Testis (tissue), 3 donors: ENCODE results near the gene PRELP. TPM values are rescaled to one million over a fixed set of nuclear protein-coding genes. Genes with fewer than 3 reads are reported as not detected.

Experiments
- DNase-seq: peaks from one replicate; pipeline ENCODE4 v3.0.0-alpha.2; 2019
- H3K27ac ChIP-seq, 2 donors: fragments of 200-600 bp; sonication (generic); one replicate each; pipeline ENCODE4 v1.5.1; 2019
- H3K27me3 ChIP-seq: fragments of 200-600 bp; sonication (generic); one replicate; pipeline ENCODE4 v1.5.1; 2019
- H3K36me3 ChIP-seq: fragments of 200-600 bp; sonication (generic); one replicate; pipeline ENCODE4 v1.5.1; 2017; ENCODE audit warnings: low read depth; ENCODE audit errors: missing control alignments
- H3K4me1 ChIP-seq: fragments of 200-600 bp; sonication (generic); one replicate; pipeline ENCODE4 v1.5.1; 2019
- H3K4me3 ChIP-seq, 2 donors: fragments of 200-600 bp; sonication (generic); one replicate each; pipeline ENCODE4 v1.5.1; 2017 to 2019
- H3K9me3 ChIP-seq: fragments of 200-600 bp; sonication (generic); one replicate; pipeline ENCODE4 v1.5.1; 2017
- CTCF ChIP-seq, 3 experiments: fragments of 450-650 bp in 2 of 3; fragments of 200-600 bp in 1 of 3; sonication (generic) in 1 of 3; IDR thresholded peaks; one replicate each; pipeline ENCODE4 v1.5.1; 2016 to 2019; ENCODE audit warnings: antibody characterized with exemption in 3 of 3, mild to moderate bottlenecking in 2 of 3, moderate library complexity in 1 of 3
- POLR2A ChIP-seq: fragments of 450-650 bp; IDR thresholded peaks from one replicate; pipeline ENCODE4 v1.6.1; 2017; ENCODE audit warnings: antibody characterized with exemption, mild to moderate bottlenecking, moderate library complexity
- WGBS, 2 donors: methylation state at CpG; one replicate each; pipeline ENCODE4 v1.1.5; 2018; 5-methylcytosine and 5-hydroxymethylcytosine counted together
- intact Hi-C: fragments of 100-400 bp; cut with DNase I; formaldehyde crosslinking; loops from one replicate; pipeline ENCODE4 v1.15.1; 2023; ENCODE audit warnings: low total_unique reads
- polyA plus RNA-seq: library from polyadenylated mRNA; stranded (reverse); fragments of 350-450 nt; fragmentation: Illumina TruSeq; extraction: RNeasy Lipid Tissue Mini Kit (QIAGEN cat#74804); gene quantifications from one replicate; pipeline ENCODE4 v1.2.3, GENCODE V29; 2014; ENCODE audit warnings: low read depth, low replicate concordance; ENCODE audit not compliant: insufficient read depth
- total RNA-seq, 2 donors: library from RNA; depleted of rRNA; stranded (reverse); fragments of >200 nt; gene quantifications; one replicate each; pipeline ENCODE4 v1.2.3, GENCODE V29; 2016

Gene PRELP
- total and polyA plus RNA-seq, 3 donors from 2014 or later: 9.6 to 26.5 (median 10.0) TPM

- no peak overlapping the region for H3K4me3 ChIP-seq
- H3K27ac ChIP-seq: peak overlapping the region in 1 of 2 donors; percentile 41
- no peaks in the 10 kb centered on the region for H3K9me3 ChIP-seq
- no peak for TF ChIP-seq CTCF (IDR thresholded peaks at IDR 0.05)
- 37 to 44% methylated on average over 3 of the region's 3 CpGs for WGBS, 2 donors
- H3K4me1 ChIP-seq: peaks cover 5% of the 10 kb centered on the region
- H3K27me3 ChIP-seq: no peaks in the 10 kb centered on the region
- DNase-seq: peak; percentile 74
- no peaks in the 10 kb centered on the region for H3K36me3 ChIP-seq
- intact Hi-C loops: no loop called here
Measured at GRCh38 chr1:203534526-203534925, 58.9 kb downstream of the PRELP start.

- no peaks in the 10 kb centered on the region for H3K36me3 ChIP-seq
- H3K4me3 ChIP-seq: no peak overlapping the region
- no peaks in the 10 kb centered on the region for H3K27me3 ChIP-seq
- no peaks in the 10 kb centered on the region for H3K9me3 ChIP-seq
- no peaks in the 10 kb centered on the region for H3K4me1 ChIP-seq
- no peak for DNase-seq
- TF ChIP-seq POLR2A (no peak), CTCF (IDR thresholded peaks at IDR 0.05) (no peak)
- intact Hi-C loops: no loop called here
- WGBS, 2 donors: 87 to 94% methylated on average over 2 of the region's 2 CpGs
- H3K27ac ChIP-seq: no peak overlapping the region
Measured at GRCh38 chr1:203536575-203536974, 61.0 kb downstream of the PRELP start.

GRCh38 chr1:203536980-203537455 is 61.4 kb downstream of the PRELP start:
- Histone ChIP-seq H3K4me3 (no peak overlapping the region), H3K4me1 (no peaks in the 10 kb centered on the region), H3K9me3 (no peaks in the 10 kb centered on the region), H3K27me3 (no peaks in the 10 kb centered on the region), H3K36me3 (no peaks in the 10 kb centered on the region), H3K27ac (no peak overlapping the region)
- TF ChIP-seq POLR2A (no peak), CTCF (IDR thresholded peaks at IDR 0.05) (no peak)
- intact Hi-C loops: no loop called here
- WGBS, 2 donors: 86 to 94% methylated on average over 3 of the region's 3 CpGs
- no peak for DNase-seq

- Histone ChIP-seq H3K27me3 (no peaks in the 10 kb centered on the region), H3K9me3 (no peaks in the 10 kb centered on the region), H3K27ac (no peak overlapping the region), H3K36me3 (no peaks in the 10 kb centered on the region), H3K4me3 (no peak overlapping the region), H3K4me1 (no peaks in the 10 kb centered on the region)
- no peak for DNase-seq
- 77 to 80% methylated on average over 5 of the region's 5 CpGs for WGBS, 2 donors
- TF ChIP-seq CTCF (IDR thresholded peaks at IDR 0.05) (no peak), POLR2A (no peak)
- intact Hi-C loops: no loop called here
Measured at GRCh38 chr1:203537806-203538464, 62.3 kb downstream of the PRELP start.

GRCh38 chr1:203538726-203539125 is 63.1 kb downstream of the PRELP start:
- no peaks in the 10 kb centered on the region for H3K27me3 ChIP-seq
- H3K36me3 ChIP-seq: no peaks in the 10 kb centered on the region
- no peak overlapping the region for H3K4me3 ChIP-seq
- H3K9me3 ChIP-seq: no peaks in the 10 kb centered on the region
- no peak for DNase-seq
- H3K27ac ChIP-seq: no peak overlapping the region
- no peaks in the 10 kb centered on the region for H3K4me1 ChIP-seq
- intact Hi-C loops: no loop called here
- WGBS, 2 donors: 36 to 50% methylated on average over 1 of the region's 1 CpG
- TF ChIP-seq POLR2A (no peak), CTCF (IDR thresholded peaks at IDR 0.05) (no peak)
